Eye (tissue), 1 donor: Measurements from ENCODE around the gene THRA.
A peak's percentile ranks its signal among the peaks of the same experiment; 100 is the strongest.

Experiments
- DNase-seq: peaks from one replicate; pipeline ENCODE4 v3.0.0-alpha.2; 2015

The THRA gene

GRCh38 chr17:40027614-40028012 lies 35.2 kb upstream of the THRA start:
- no peak for DNase-seq

- no peak for DNase-seq
These were observed 34.2 kb upstream of the THRA start for GRCh38 chr17:40028595-40028994.

- DNase-seq = no peak
These were observed 31.1 kb upstream of the THRA start for GRCh38 chr17:40031706-40032105.

DNA sequence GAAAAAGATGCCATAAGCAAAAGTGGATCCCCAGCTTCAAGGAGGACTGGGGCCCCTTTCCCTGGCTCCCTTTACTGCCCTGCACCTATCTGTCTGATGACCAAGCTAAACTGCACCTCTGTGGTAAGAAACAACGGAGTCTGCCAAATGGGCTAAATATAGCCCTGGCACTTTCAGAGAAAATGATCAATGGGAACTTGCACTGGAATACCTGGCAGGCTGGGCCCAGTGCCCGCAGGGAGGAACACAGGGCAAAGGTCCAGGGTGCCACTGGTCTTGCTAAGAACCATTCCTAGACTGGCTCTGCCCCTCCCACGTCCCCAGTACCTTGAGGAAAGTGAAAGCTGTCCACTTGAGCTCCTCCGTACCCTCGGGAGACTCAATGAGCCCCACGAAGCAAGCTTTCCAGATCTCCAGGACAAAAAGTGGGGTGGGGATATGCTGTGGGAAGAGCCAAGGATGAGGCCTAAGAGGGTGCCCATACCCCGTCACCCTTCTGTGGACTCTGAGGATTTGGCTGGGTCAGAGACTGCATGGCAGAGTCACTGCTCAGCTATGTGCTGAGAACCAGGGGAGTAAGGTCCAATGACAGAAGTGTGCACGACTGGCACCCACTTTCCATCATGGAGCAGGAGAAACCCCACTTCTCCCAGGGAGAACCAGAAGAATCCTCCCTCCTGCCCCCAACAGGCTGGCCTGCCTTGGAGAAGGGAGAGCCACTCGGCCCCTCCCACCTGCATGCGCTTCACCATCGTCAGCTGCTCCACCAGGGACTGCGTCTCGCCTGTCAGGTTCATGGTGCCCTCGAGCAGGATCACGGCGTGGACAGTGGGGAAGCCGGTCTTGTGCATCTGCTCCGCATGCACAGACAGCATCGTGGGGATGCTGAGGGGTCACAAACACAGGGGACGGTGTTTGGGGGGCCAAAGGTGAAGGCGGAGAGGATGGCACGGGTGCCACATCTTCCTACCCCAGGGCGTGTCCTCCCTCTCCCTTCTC lies 30.1 kb upstream of the THRA start:
- no peak for DNase-seq

DNA sequence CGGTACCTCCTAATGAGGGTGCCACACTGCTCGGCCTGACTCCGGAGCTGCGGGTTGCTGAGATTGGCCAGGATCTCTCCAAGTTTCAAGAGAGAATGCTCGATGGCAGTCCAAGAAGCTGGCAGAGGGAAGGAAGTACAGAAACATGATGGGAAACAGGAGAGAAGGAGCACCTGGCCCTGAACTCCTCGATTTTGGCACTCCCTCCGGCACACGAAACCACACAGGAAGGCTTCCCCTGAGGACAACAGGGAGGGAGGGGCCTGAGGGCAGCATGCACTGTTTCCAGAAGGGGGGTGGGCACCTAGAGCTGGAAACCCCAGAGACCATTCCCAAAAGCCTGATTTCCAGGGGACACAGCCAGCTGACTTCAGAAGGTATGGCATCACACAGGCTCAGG lies 29.4 kb upstream of the THRA start:
- no peak for DNase-seq

GRCh38 chr17:40034426-40035161 lies 28.2 kb upstream of the THRA start:
- no peak for DNase-seq

DNA sequence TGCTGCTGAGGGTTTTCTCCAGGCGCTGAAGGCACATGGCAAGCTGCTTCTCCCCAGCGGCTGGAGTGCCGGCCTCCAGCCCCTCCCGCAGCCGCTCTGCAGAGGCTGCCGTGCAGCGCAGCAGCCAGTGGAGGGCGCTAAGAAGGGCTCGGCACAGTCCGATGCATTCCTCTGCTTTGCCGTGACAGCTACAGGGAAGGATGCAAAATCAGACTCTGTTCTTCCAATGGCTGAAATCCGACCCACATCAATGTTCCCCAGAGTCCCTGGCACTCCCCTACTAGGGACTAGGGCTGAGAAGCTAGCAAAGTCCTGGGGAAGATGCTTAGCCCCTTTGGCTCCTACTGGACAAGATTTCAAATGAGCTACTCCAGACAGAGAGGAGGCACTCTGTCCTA lies 27.6 kb upstream of the THRA start:
- DNase-seq = peak; percentile 61

- peak; percentile 75 for DNase-seq
These were observed 23.8 kb upstream of the THRA start for GRCh38 chr17:40038882-40039513.

DNA sequence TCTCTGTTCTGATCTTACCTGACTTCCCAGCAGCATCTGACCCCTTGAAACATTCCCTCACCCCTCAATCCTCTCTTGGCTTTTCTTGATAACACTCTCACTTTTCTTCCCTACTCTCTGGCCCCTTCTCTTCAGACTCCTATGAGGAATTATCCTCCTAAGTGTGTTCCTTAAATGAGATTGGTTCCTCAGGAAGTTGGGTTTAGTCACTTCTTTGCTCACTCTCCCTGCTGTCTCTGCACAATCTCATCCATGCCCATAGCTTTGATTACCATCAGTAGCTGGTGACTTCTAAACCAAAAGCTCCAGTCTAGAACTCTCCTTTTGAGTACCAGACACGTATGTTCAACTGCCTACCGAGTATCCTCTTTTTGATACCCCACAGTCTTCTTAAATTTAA lies 21.6 kb upstream of the THRA start:
- no peak for DNase-seq

DNA sequence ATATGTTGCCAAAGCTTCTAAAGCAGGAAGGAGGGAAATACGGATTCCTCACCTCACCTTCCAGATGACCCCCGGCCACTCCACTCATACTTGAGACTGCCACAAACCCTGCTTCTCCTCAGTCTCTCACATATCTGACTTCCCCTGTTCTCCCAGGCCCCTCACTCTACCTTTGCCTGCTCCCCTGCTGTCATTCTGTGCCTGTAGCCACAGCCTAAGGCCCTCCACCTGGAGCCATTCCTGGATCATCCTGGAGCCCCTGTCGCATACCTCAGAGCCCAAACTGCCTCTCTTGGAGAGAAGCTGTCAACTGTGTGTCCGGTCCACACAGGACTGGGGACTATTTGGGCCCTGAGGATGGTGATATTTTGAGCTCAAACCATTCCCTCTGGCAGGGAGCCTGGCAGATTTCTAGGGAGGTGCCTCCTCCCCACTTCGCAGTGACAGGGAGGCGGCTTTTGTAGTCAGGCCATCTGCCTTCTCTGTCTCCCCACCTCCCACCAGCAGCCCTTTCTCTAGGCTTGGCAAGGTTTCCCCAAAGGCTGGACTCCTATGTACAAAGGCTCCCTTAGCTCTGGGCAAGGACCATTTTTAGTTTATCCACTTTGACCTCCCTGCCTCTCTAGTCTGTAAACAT lies 6.3 kb upstream of the THRA start:
- DNase-seq = no peak

GRCh38 chr17:40058186-40058784 lies 4.5 kb upstream of the THRA start:
- no peak for DNase-seq

- no peak for DNase-seq
These were observed 3.9 kb upstream of the THRA start for GRCh38 chr17:40058865-40059264.

DNA sequence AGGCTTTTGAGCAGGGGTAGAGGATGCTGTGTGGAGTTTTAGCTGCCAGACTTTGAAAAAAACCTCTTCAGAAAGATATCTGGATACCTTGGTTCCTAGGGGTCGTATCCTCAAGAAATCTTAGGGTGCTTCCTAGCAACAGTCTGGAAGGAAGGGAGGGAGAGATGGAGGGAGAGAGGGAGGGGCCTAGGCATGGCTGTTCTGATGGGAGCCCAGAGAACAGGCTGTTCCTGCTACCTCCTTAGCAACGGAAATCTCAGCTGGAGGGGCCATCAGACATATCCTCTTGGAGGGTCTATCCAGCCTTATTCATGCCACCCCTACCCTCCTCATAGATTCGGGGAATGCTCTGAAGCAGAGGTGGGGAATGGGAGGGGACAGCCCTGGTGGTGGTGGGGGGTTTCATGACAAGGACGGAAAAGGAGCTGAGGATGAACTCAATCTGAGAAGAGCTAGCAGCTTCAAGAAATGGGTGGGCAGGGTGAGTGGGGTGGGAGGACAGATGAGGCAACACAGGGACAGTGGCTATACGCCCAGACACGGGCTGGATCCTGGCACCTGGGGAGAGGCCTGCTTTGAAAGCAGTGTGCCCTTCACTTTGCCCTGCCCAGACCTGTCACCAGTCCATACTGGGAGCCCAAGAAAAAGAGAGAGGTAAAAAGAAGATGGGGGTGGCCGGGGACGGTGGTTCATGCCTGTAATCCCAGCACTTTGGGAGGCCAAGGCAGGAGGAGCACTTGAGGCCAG lies 2.9 kb upstream of the THRA start:
- no peak for DNase-seq

DNA sequence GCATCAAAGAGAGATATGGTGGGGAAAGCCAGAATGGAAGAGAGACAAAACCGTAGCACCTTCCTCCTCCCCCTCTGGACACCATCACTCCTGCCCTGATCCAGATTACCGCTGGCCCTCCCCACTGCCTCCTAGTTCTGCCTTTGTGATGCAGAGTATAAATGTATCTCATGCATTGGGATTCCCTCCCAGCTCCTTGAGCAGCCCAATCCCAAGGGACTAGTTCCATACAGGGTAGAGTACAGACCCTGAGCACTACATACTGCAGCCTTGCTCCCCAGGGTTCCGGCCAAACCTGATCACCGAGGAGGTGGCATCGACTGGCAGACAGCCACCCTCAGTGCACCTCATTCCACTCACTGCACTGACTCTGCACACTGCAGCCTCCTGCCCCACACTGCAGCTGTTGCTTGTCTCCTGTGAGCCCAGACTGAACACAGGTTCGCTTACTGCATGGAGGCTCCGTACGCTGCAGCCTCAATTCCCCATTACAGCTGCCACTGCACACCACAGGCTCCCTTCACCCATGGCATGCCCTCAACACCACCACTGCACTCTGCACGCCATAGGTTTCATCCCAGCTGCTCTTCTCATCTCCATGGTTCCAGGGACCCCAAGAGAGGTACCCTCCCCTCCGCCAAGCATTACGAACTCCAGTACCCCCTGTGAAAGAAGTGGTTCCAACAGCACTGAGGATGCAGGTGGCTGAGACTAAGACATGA lies 1.7 kb upstream of the THRA start:
- DNase-seq = no peak

GRCh38 chr17:40061609-40062038 lies 1.1 kb upstream of the THRA start:
- DNase-seq = no peak

GRCh38 chr17:40063187-40063771 lies 514 bp downstream of the THRA start:
- DNase-seq = peak; percentile 83

DNA sequence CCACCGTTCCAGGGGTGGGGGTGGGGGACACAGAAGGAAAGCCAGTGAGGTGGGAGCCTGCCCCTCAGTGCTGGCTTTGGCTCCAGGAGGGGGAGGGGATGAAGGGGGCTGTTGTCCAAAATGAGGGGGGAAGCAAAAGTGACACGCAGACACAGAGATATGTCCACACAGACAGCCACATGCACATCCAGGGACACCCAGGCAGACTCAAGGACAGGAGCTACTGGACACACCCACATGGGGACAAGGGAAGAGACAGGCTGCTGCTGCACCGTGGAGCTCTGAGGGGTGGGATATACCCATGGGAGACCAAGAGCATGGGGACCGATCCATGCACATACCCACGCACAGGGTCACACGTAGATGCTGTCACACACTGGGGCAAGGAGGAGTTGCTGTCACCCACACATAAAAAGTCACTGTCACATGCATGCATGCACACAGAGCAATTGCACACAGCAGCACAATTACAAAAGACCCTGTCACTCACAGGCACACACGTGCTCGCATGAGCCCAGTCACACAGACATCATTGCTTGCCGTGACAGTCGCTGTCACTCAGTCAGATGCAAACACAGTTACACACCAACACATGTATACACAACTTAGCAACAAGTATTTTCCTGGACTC lies 1.3 kb downstream of the THRA start:
- peak; percentile 82 for DNase-seq

GRCh38 chr17:40064971-40065768 lies 2.4 kb downstream of the THRA start:
- DNase-seq = peak; percentile 86
